Heart left ventricle (tissue), 13 donors: Measurements from ENCODE around the gene TUBGCP5.

Experiments
- POLR2A ChIP-seq, 2 donors: fragments of 450-650 bp; IDR thresholded peaks; one replicate each; pipeline ENCODE4 v1.6.1; 2017; ENCODE audit warnings: antibody characterized with exemption in 2 of 2, mild to moderate bottlenecking in 2 of 2, moderate library complexity in 2 of 2
- TF ChIP-seq, protein P1 (sequence below), 12 donors: fragments of 200-600 bp; sonication (generic) in 4 of 12; IDR thresholded peaks; one replicate each; pipeline versions ENCODE4 v1.5.0 to v1.8.0; 2018 to 2022; ENCODE audit warnings: antibody characterized with exemption in 12 of 12, mild to moderate bottlenecking in 5 of 12
- donor health status: ischemic (EF 13 %, LVEDD 7.1; RV severe dilation, severe dysfunction).
- donor health status: DM: no; HTN: yes; CAD: no.
- donor health status: DM: no; HTN: no; CAD: no.
- donor health status: ischemic (EF 25% LVEDD 6.9; RV normal size, moderate dysfunction).
- donor health status: ischemic (EF 25% LVEDD 5.7; RV mildly dilated, moderate dysfunction).
- donor health status: ischemic (EF 35%, LVEDD 5.7; RV mildly dilated, moderate dysfunction).
- donor health status: nonischemic (EF 11% LVEDD 7.7; RV severe dilation, severe dysfunction).
- donor health status: DM: yes; HTN: yes; CAD: no.
- donor health status: PGD.
- donor health status: ischemic (EF 29% LVEDD 5.4; RV normal size, mild dysfunction).
- donor health status: nonischemic (EF 23%, LVEDD 6.1; RV moderate dilation, normal function).

DNA sequence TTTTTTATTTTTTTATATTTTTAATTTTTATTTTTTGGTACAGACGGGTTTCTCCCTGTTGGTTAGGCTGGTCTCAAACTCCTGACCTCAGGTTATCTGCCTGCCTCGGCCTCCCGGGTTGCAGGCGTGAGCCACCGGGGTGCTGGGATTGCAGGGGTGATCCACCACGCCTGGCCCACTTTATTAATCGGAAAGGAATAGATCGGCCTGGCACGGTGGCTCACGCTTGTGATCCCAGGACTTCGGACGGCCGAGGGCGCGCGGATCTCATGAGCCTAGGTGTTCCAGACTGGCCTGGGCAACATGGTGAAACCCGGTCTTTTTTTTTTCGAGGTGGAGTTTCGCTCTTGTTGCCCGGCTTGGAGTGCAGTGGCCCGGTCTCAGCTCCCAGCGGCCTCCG lies 26.5 kb upstream of the TUBGCP5 start:
- TF ChIP-seq, protein P1, sequence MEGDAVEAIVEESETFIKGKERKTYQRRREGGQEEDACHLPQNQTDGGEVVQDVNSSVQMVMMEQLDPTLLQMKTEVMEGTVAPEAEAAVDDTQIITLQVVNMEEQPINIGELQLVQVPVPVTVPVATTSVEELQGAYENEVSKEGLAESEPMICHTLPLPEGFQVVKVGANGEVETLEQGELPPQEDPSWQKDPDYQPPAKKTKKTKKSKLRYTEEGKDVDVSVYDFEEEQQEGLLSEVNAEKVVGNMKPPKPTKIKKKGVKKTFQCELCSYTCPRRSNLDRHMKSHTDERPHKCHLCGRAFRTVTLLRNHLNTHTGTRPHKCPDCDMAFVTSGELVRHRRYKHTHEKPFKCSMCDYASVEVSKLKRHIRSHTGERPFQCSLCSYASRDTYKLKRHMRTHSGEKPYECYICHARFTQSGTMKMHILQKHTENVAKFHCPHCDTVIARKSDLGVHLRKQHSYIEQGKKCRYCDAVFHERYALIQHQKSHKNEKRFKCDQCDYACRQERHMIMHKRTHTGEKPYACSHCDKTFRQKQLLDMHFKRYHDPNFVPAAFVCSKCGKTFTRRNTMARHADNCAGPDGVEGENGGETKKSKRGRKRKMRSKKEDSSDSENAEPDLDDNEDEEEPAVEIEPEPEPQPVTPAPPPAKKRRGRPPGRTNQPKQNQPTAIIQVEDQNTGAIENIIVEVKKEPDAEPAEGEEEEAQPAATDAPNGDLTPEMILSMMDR (IDR thresholded peaks at IDR 0.05): no peak
- TF ChIP-seq POLR2A (IDR thresholded peaks at IDR 0.05): no peak
